H1 (cell line): ENCODE measurements around the gene PRKD1. TPM values are rescaled to one million over a fixed set of nuclear protein-coding genes. Genes with fewer than 3 reads are reported as not detected.
A peak's percentile ranks its signal among the peaks of the same experiment; 100 is the strongest.

Experiments
- CTCF ChIA-PET: fragments of 300-600 bp; sonication (Branson Sonifier 250); formaldehyde crosslinking; loops from one replicate; lab custom pipeline; 2021; ENCODE audit not compliant: partially characterized antibody; lab: Charles Lee
- POLR2A ChIA-PET: fragments of 300-600 bp; sonication (Branson Sonifier 250); formaldehyde crosslinking; loops from one replicate; lab custom pipeline; 2021; ENCODE audit warnings: inconsistent platforms; ENCODE audit not compliant: partially characterized antibody; lab: Charles Lee
- DNase-seq, 2 experiments: peaks; one replicate each; pipeline versions ENCODE4 v3.0.0 to v3.0.0-alpha.2; 2010 to 2022; ENCODE audit warnings: low spot score in 2 of 2, low read depth in 1 of 2, mixed read lengths in 1 of 2
- FAIRE-seq: peaks from 2 replicates; lab custom pipeline; 2011; peaks lifted over from hg19 to GRCh38; lab: Jason Lieb, UNC
- H2AFZ ChIP-seq: 2 replicates; pipeline ENCODE4 v1.8.1; 2012; ENCODE audit warnings: low read length, inconsistent platforms
- H2AK5ac ChIP-seq: 2 replicates; pipeline ENCODE4 v1.6.1; 2013; ENCODE audit warnings: low read depth, low read length
- H2BK120ac ChIP-seq: replicated peaks from 2 replicates; pipeline ENCODE3; 2013; ENCODE audit warnings: low read depth, low read length, inconsistent platforms
- H2BK12ac ChIP-seq: 2 replicates; pipeline ENCODE4 v1.6.1; 2013; ENCODE audit warnings: low read depth, low read length
- H2BK15ac ChIP-seq: 2 replicates; pipeline ENCODE4 v1.6.1; 2013; ENCODE audit warnings: low read length
- H2BK20ac ChIP-seq: 2 replicates; pipeline ENCODE4 v1.6.1; 2013; ENCODE audit warnings: low read length
- H2BK5ac ChIP-seq: 2 replicates; pipeline ENCODE4 v1.6.1; 2013; ENCODE audit warnings: low read depth, low read length
- H3K14ac ChIP-seq: 2 replicates; pipeline ENCODE4 v1.6.1; 2013; ENCODE audit warnings: inconsistent platforms; ENCODE audit not compliant: insufficient read length
- H3K18ac ChIP-seq: 2 replicates; pipeline ENCODE4 v1.6.1; 2013; ENCODE audit warnings: low read length; ENCODE audit errors: extremely low read depth
- H3K23ac ChIP-seq: 2 replicates; pipeline ENCODE4 v1.6.1; 2013; ENCODE audit warnings: inconsistent platforms; ENCODE audit not compliant: insufficient read length
- H3K23me2 ChIP-seq: 2 replicates; pipeline ENCODE4 v1.6.1; 2013; ENCODE audit warnings: low read depth, low read length
- H3K27ac ChIP-seq: 2 replicates; pipeline ENCODE4 v1.6.1; 2011; ENCODE audit warnings: low read depth, low read length, inconsistent platforms
- H3K27me3 ChIP-seq, 4 experiments: replicated peaks in 1 of 4; 1 replicate in 1 of 4; 2 replicates in 3 of 4; pipeline versions ENCODE4 v1.6.1 to v1.8.1; 2011 to 2013; ENCODE audit warnings: low read length in 3 of 4, mild to moderate bottlenecking in 3 of 4, inconsistent platforms in 2 of 4, mixed read lengths in 2 of 4, moderate library complexity in 1 of 4; ENCODE audit not compliant: control insufficient read depth in 3 of 4, insufficient read depth in 3 of 4; ENCODE audit errors: extremely low read depth in 1 of 4
- H3K36me3 ChIP-seq, 4 experiments: 2 replicates each; pipeline versions ENCODE4 v1.6.1 to v1.8.1; 2011 to 2013; ENCODE audit warnings: mild to moderate bottlenecking in 4 of 4, low read length in 3 of 4, moderate library complexity in 2 of 4, control low read depth in 1 of 4, inconsistent platforms in 1 of 4; ENCODE audit not compliant: insufficient read depth in 4 of 4, control insufficient read depth in 2 of 4
- H3K4ac ChIP-seq: replicated peaks from 2 replicates; pipeline ENCODE3; 2013; ENCODE audit warnings: low read length, low read depth, mixed read lengths, inconsistent platforms; ENCODE audit not compliant: insufficient read length
- H3K4me1 ChIP-seq, 4 experiments: replicated peaks in 1 of 4; 1 replicate in 1 of 4; 2 replicates in 3 of 4; pipeline versions ENCODE4 v1.6.1 to v1.8.1; 2011 to 2013; ENCODE audit warnings: low read length in 3 of 4, inconsistent platforms in 2 of 4, mixed read lengths in 1 of 4; ENCODE audit not compliant: insufficient read depth in 4 of 4, control insufficient read depth in 3 of 4
- H3K4me2 ChIP-seq, 2 experiments: 2 replicates each; pipeline versions ENCODE4 v1.6.1 to v1.8.1; 2011 to 2013; ENCODE audit warnings: low read depth in 2 of 2, low read length in 2 of 2, control low read depth in 1 of 2, inconsistent platforms in 1 of 2, mild to moderate bottlenecking in 1 of 2; ENCODE audit not compliant: insufficient read depth in 1 of 2
- H3K4me3 ChIP-seq, 4 experiments: fragments of 200-600, 300-600 bp in 1 of 4; sonication (generic), shearing (Covaris generic), sonication (Bioruptor Twin) in 1 of 4; 2 replicates each; pipeline versions ENCODE4 v1.5.1 to v1.8.1; 2011 to 2016; ENCODE audit warnings: low read length in 4 of 4, low read depth in 3 of 4, control low read depth in 2 of 4, inconsistent platforms in 2 of 4, mild to moderate bottlenecking in 2 of 4, mixed read lengths in 1 of 4, moderate library complexity in 1 of 4; ENCODE audit not compliant: insufficient read depth in 2 of 4; ENCODE audit errors: extremely low read depth in 1 of 4
- H3K56ac ChIP-seq: replicated peaks from 2 replicates; pipeline ENCODE3; 2013; ENCODE audit warnings: low read depth, mild to moderate bottlenecking, mixed read lengths, low read length, inconsistent platforms; ENCODE audit not compliant: insufficient read length
- H3K79me1 ChIP-seq: 2 replicates; pipeline ENCODE4 v1.6.1; 2013; ENCODE audit warnings: low read depth, low read length, control low read depth
- H3K79me2 ChIP-seq, 2 experiments: 2 replicates each; pipeline versions ENCODE4 v1.6.1 to v1.8.1; 2012 to 2013; ENCODE audit warnings: low read length in 2 of 2, mild to moderate bottlenecking in 2 of 2, inconsistent platforms in 1 of 2; ENCODE audit not compliant: insufficient read depth in 2 of 2, control insufficient read depth in 1 of 2
- H3K9ac ChIP-seq, 4 experiments: replicated peaks in 1 of 4; 1 replicate in 1 of 4; 2 replicates in 3 of 4; pipeline versions ENCODE4 v1.6.1 to v1.8.1; 2011 to 2013; ENCODE audit warnings: low read depth in 3 of 4, low read length in 3 of 4, control low read depth in 2 of 4, mild to moderate bottlenecking in 2 of 4, moderate library complexity in 2 of 4, inconsistent platforms in 1 of 4; ENCODE audit errors: extremely low read depth in 1 of 4
- H3K9me3 ChIP-seq, 2 experiments: 2 replicates each; pipeline versions ENCODE4 v1.6.1 to v1.8.1; 2012 to 2013; ENCODE audit warnings: mild to moderate bottlenecking in 2 of 2, moderate library complexity in 2 of 2, control low read depth in 1 of 2, inconsistent platforms in 1 of 2, low read depth in 1 of 2, low read length in 1 of 2, mixed read lengths in 1 of 2; ENCODE audit not compliant: insufficient read depth in 2 of 2
- H4K20me1 ChIP-seq, 2 experiments: replicated peaks in 1 of 2; 2 replicates each; pipeline versions ENCODE3 to v1.8.1; 2011 to 2013; ENCODE audit warnings: inconsistent platforms in 2 of 2, low read length in 2 of 2, mild to moderate bottlenecking in 1 of 2; ENCODE audit not compliant: insufficient read depth in 2 of 2, control insufficient read depth in 1 of 2
- H4K5ac ChIP-seq: 2 replicates; pipeline ENCODE4 v1.6.1; 2013; ENCODE audit warnings: low read length, low read depth, mixed read lengths, inconsistent platforms; ENCODE audit not compliant: insufficient read length
- H4K8ac ChIP-seq: 2 replicates; pipeline ENCODE4 v1.8.0; 2013; ENCODE audit warnings: mild to moderate bottlenecking, moderate library complexity, low read length, inconsistent platforms; ENCODE audit not compliant: insufficient read depth; ENCODE audit errors: extremely low read depth
- H4K91ac ChIP-seq: replicated peaks from 2 replicates; pipeline ENCODE3; 2013; ENCODE audit warnings: low read length, mixed read lengths, inconsistent platforms; ENCODE audit not compliant: insufficient read length
- EZH2 ChIP-seq: fragments of 200-600 bp; sonication (generic); IDR thresholded peaks from 2 replicates; pipeline ENCODE4 v1.7.1; 2012; ENCODE audit warnings: low read depth, mild to moderate bottlenecking, moderate library complexity, low read length, inconsistent platforms; ENCODE audit not compliant: severe bottlenecking
- FOSL1 ChIP-seq: IDR thresholded peaks from 2 replicates; pipeline ENCODE4 v1.6.1; 2011; ENCODE audit warnings: mild to moderate bottlenecking, low read depth, low read length, moderate library complexity; ENCODE audit not compliant: insufficient read depth
- GTF2F1 ChIP-seq: IDR thresholded peaks from 2 replicates; pipeline ENCODE4 v1.6.1; 2012; ENCODE audit warnings: low read depth, low read length, improper control_type of control experiment, borderline replicate concordance
- JUN ChIP-seq: IDR thresholded peaks from 2 replicates; pipeline ENCODE4 v1.6.1; 2011; ENCODE audit warnings: low read depth, mild to moderate bottlenecking, improper control_type of control experiment, low read length
- JUND ChIP-seq: IDR thresholded peaks from 2 replicates; pipeline ENCODE4 v1.6.1; 2011; ENCODE audit warnings: mild to moderate bottlenecking, improper control_type of control experiment, low read length
- KDM5A ChIP-seq: fragments of 200-600 bp; IDR thresholded peaks from 2 replicates; pipeline ENCODE4 v1.7.1; 2012; ENCODE audit warnings: mild to moderate bottlenecking, low read length, inconsistent platforms, mixed read lengths
- POU5F1 ChIP-seq: IDR thresholded peaks from 2 replicates; pipeline ENCODE4 v1.6.1; 2011; ENCODE audit warnings: low read depth, mild to moderate bottlenecking, low read length, moderate library complexity
- RNF2 ChIP-seq: fragments of 200-900, 300-1000 bp; sonication (generic); IDR thresholded peaks from 2 replicates; pipeline ENCODE4 v1.7.1; 2016; ENCODE audit warnings: borderline replicate concordance, low read depth, mild to moderate bottlenecking, antibody characterized with exemption, low read length; ENCODE audit not compliant: poor library complexity, severe bottlenecking; ENCODE audit errors: missing control alignments
- SAP30 ChIP-seq: fragments of 300-600 bp; sonication (generic); IDR thresholded peaks from 2 replicates; pipeline ENCODE4 v1.7.1; 2012; ENCODE audit warnings: low read length, moderate library complexity, mild to moderate bottlenecking, inconsistent platforms; ENCODE audit not compliant: insufficient read depth, insufficient replicate concordance
- SIN3A ChIP-seq, 2 experiments: IDR thresholded peaks in 1 of 2; conservative IDR thresholded peaks in 1 of 2; 2 replicates each; pipeline ENCODE4 v1.6.1; 2011 to 2012; ENCODE audit warnings: low read length in 2 of 2, improper control_type of control experiment in 1 of 2, low read depth in 1 of 2, mild to moderate bottlenecking in 1 of 2
- TBP ChIP-seq: IDR thresholded peaks from 2 replicates; pipeline ENCODE4 v1.6.1; 2011; ENCODE audit warnings: low read depth, low read length, improper control_type of control experiment
- TEAD4 ChIP-seq: IDR thresholded peaks from 2 replicates; pipeline ENCODE4 v1.6.1; 2012; ENCODE audit warnings: low read depth, low read length, inconsistent platforms, mixed read lengths
- WGBS, 2 experiments: shearing (Covaris generic) in 1 of 2; methylation state at CpG; one replicate each; pipeline versions ENCODE4 v1.1.6 to v1.1.7; 2013 to 2015; ENCODE audit warnings: low lambda C conversion rate in 2 of 2, mixed read lengths in 2 of 2, inconsistent platforms in 1 of 2, low coverage in 1 of 2, missing lambda C conversion rate in 1 of 2; ENCODE audit not compliant: insufficient replicate concordance in 2 of 2, insufficient coverage in 1 of 2, insufficient read length in 1 of 2; ENCODE audit errors: extremely low coverage in 1 of 2, missing lambda C conversion rate in 1 of 2; 5-methylcytosine and 5-hydroxymethylcytosine counted together
- polyA plus RNA-seq, 7 experiments: library from polyadenylated mRNA; depleted of rRNA in 3 of 7; stranded (reverse) in 5 of 7; unstranded in 2 of 7; fragments of >200 nt in 5 of 7; fragments of 200-250 nt in 2 of 7; gene quantifications; 1 replicate in 5 of 7; 2 replicates in 1 of 7; 4 replicates in 1 of 7; pipeline versions ENCODE4 v1.2.1 to v1.2.3, GENCODE V29; 2011 to 2013; ENCODE audit warnings: missing spikeins in 2 of 7, mixed read lengths in 2 of 7
- total RNA-seq: library from RNA; stranded (reverse); fragmentation: NEBNext Ultra II Directional; extraction: Animal tissue kit (Norgen Biotek cat#: 25700); gene quantifications from 2 replicates; pipeline ENCODE4 v1.2.1, GENCODE V29; 2021

PRKD1 gene
- total and polyA plus RNA-seq, 2 of the 8 experiments (the other 6 are each of a cell fraction or from before 2014, with no cell fraction given) = 3.6 to 6.8 TPM

DNA sequence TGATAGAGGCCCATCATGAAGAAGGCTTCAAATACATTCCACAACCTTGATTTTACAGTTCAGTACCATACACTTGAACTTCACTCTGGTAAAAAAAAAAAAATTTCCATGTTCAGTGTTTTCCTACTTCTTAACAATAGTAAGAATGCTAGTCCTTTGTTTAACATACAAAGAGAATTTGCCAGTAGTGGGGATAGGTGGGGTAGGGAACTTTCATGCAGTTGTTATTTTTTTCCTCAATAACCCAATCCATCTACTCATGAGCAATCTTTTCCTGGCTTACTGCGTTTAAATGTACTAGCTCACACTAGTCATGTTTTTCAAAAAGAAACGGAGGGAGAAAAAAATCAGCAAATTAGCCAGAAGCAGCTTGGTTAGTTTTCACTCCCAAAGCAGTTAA is 206.1 kb downstream of the PRKD1 start:
- Histone ChIP-seq H3K56ac (no peak overlapping the region), H4K5ac (peak overlapping the region; percentile 36), H3K9ac (no peak overlapping the region), H2BK20ac (no peak overlapping the region), H4K20me1 (no peaks in the 10 kb centered on the region), H3K9me3 (no peaks in the 10 kb centered on the region), H3K4me1 (no peaks in the 10 kb centered on the region; a peak in 3 of 7 replicates), H2BK5ac (no peak overlapping the region), H3K18ac (no peak overlapping the region), H3K14ac (no peak overlapping the region), H3K23me2 (no peaks in the 10 kb centered on the region), H3K27ac (no peak overlapping the region), H3K23ac (no peak overlapping the region), H3K4me3 (no peak overlapping the region), H3K4me2 (no peak overlapping the region), H3K79me1 (no peaks in the 10 kb centered on the region), H2BK120ac (no peak overlapping the region), H3K79me2 (no peaks in the 10 kb centered on the region), H2BK12ac (no peak overlapping the region), H3K36me3 (no peaks in the 10 kb centered on the region), H4K8ac (no peak overlapping the region), H2AFZ (no peak overlapping the region), H2BK15ac (no peak overlapping the region), H2AK5ac (no peak overlapping the region), H4K91ac (no peak overlapping the region), H3K27me3 (no peaks in the 10 kb centered on the region), H3K4ac (no peak overlapping the region)
- WGBS, 2 experiments = 80% methylated on average over 2 of the region's 2 CpGs; no CpG with 5 or more reads in 1 of the 2 experiments
- DNase-seq = no peak
- ChIA-PET POLR2A (no interaction called here), CTCF (interaction anchor here (1.2 kb wide), 1 partner anchor 289 kb away, joined by 3 read pairs; no protein-coding TSS in a partner anchor)
- no peak for FAIRE-seq
- TF ChIP-seq JUN (no peak), TEAD4 (no peak), TBP (no peak), SAP30 (no peak), SIN3A (conservative IDR thresholded peaks at IDR 0.05 in 1 of 2, IDR thresholded peaks at IDR 0.05 in 1 of 2; ENCODE audit: low read depth in 1 of 2, low read length in 2 of 2) (no peak), GTF2F1 (no peak), RNF2 (no peak), FOSL1 (no peak), EZH2 (no peak), POU5F1 (no peak), JUND (no peak), KDM5A (no peak)
